Measurements from ENCODE around the gene TTC28.
A peak's percentile ranks its signal among the peaks of the same experiment; 100 is the strongest.

The TTC28 gene

GRCh38 chr22:28009272-28009827, 670.3 kb downstream of the TTC28 start:
- peak; percentile 64 for DNase-seq (ENCODE audit: low spot score)

- DNase-seq (ENCODE audit: low spot score), result no peak
Observed at GRCh38 chr22:28008649-28009048, 671.0 kb downstream of the TTC28 start.

GRCh38 chr22:28008056-28008455, 671.6 kb downstream of the TTC28 start:
- DNase-seq (ENCODE audit: low spot score), result no peak

GRCh38 chr22:28006271-28006670, 673.4 kb downstream of the TTC28 start:
- DNase-seq (ENCODE audit: low spot score), result no peak

- no peak for DNase-seq (ENCODE audit: low spot score)
Observed at GRCh38 chr22:28005513-28005912, 674.1 kb downstream of the TTC28 start.

DNA sequence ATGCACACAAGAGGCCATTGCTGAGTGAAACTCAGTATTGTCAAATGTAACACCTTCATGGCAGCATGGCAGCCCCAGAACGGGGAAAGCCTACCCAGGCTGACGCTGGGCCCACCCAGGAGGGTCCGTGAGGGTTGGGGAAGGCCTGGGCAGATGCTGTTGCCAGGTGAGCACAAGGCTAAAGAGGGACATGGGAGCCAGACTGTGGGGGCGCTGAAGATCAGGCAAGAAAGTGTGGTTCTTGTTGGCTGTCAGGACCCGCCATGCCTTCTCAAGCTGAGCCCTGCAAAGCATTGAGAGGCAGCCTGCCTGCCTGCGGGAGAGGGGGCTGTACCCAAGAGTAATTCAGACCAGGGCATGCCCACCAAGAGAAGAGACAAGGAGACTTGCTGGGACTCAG, 675.6 kb downstream of the TTC28 start:
- no peak for DNase-seq (ENCODE audit: low spot score)

DNA sequence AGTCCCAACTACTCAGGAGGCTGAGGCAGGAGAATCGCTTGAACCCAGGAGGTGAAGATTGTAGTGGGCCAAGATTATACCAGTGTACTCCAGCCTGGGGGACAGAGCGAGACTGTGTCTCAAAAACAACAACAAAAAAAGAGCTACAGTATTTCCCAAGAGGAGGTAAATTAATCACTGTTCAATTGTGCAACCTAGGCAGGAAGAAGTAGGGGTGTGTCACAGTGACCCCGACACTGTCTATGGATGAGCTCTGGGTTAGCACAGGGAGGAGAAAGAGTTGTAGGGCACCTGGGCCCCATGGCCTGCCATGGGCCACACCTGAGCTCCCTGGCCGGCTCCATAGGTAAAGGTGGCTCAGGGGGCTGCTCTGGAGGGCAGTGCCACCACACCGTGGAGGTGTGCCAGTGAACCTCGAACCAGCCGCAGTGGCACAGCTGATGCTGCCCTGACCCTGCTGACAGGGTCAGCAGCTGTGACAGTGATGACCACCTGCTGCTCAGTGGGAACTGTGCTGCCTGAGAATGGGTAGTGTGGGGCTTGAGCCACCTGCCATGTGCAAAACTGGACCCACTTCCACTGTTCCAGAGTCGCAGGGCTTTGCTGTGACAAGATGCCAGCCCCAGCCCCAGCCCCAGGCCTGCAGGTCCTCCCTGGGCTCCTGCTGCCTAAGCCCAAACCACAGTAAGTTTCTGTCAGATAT, 676.6 kb downstream of the TTC28 start:
- no peak for DNase-seq (ENCODE audit: low spot score)

- no peak for DNase-seq (ENCODE audit: low spot score)
Observed at GRCh38 chr22:28002181-28002700, 677.4 kb downstream of the TTC28 start.

DNA sequence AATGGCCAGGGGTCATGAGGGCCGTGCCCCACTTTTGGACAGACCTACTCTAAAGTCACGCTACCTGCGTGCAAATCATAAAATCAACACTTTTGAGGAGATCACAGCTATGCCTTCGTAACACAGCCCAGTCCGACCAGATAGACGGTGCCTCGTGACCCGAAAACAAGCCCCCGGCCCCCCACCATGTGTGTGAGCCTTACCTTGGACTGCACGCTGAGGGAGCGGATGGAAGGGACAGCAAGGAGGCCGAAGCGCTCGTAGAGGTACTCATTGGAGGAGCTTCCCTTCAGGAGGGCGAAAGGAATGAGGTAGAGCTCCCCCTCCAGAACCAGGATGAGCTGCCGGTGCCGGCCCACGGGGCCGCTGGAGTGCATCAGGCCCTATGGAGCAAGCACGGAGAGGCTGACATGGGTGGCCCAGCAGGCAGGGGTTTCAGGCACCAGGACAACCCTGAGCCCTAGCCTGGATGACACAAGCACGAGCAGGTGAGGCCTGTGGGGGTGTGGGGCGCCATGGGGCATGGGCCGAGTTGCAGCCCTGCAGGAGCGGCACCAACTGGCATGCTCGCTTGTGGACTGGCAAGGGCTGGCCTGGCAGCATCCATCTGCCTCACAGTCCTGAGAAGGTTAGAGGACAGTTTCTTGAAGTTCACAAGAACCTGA, 678.3 kb downstream of the TTC28 start:
- no peak for DNase-seq (ENCODE audit: low spot score)

DNA sequence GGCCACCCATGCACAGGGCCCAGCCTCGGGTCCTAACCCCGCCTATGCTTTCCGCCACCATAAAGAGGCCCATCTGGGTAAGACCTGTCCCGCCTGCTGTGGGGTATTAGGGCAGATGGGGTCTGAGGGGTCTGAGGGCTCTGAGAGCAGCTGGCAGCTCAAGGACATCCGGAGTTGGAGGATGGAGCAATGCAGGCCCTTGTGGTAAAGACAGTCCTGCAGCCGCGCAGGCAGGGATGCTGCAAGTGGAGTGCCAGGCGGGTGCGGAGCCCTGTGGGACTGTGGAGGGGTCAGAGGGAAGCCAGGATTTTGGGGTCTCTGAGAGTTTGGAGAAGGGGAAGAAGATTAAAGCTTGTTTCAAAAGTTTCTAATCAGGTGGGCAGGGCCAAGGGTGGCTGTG, 679.3 kb downstream of the TTC28 start:
- DNase-seq (ENCODE audit: low spot score), result no peak

- DNase-seq (ENCODE audit: low spot score), result no peak
Observed at GRCh38 chr22:27999876-28000275, 679.8 kb downstream of the TTC28 start.

DNA sequence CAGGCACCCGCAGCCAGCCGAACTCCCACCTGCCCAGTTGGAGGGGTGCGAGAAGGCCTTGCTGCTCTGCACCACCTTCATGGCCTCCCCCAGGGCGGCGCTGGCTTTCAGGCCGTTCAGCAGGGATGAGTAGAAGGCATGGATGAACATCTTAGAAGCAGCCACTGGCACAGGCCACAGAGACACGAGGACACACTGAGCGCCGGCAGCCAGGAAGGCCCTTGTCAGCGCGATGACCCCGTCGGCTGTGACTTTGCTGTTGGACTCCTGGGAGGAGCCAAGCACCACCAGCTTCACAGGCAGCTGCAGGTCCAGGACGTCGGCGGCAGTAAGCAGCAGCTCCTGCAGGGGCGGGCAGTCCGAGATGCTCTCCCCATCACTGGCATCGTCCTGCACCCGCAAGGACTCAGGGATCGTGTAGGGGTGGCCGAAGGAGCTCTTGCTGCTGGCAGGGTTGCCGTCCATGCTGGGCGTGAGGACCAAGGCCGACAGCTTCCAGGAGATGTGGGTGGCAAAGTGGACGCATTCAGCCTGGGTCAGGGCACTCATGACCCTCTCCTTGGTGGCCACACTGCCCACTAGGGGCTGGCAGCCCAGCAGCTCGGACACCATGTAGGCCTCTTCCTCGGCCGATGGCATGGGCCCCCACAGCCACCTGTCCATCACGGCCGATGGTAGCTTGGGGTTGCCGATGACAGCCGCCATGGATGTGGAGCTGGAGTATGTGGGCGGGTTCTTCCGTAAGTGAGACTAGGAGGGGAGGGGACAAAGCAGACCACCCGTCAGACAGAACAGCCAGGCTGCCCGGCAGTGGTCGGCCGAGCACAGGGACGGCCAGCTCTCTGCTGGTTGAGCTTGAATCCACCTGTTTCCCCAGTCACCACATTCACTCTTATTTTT, 680.9 kb downstream of the TTC28 start:
- no peak for DNase-seq (ENCODE audit: low spot score)

DNA sequence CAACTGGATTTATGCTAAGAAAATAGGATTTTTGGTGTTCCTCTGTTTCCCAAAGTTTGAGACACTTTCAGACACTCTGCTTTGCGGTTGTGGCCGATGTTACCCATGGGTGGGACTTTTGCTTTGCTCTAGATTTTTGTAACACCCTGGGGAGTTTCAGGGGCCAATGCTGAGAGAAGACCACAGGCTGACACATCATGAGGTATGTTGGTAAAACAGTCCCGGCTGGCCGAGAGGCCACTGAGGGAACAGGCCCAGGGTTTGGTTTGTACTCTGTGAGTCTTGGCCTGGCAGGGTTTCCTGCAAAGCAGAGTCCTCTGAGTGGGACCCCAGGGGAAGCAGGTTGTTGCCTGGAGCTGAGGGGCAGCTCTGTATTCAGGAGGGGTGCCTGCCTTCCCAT, 682.1 kb downstream of the TTC28 start:
- DNase-seq (ENCODE audit: low spot score), result no peak

DNA sequence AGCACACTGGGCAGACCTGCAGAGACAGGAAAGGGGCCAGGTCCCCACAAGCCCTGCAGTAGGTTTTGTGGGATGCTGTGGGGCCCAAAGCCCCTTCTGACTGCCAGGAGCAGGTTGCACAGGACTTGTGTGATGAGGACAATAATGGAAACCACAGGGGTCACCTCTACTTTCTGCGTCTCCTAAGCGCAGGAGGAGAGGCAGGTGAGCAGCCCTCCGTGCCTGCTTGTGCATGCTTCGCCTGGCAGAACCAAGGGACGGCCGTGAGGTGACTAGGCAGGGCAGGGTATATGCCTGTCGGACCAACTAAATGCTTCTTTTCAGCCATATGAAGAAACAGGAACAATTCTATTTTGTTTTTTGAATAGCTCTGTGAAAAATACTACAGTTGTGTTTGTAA, 682.7 kb downstream of the TTC28 start:
- no peak for DNase-seq (ENCODE audit: low spot score)

DNA sequence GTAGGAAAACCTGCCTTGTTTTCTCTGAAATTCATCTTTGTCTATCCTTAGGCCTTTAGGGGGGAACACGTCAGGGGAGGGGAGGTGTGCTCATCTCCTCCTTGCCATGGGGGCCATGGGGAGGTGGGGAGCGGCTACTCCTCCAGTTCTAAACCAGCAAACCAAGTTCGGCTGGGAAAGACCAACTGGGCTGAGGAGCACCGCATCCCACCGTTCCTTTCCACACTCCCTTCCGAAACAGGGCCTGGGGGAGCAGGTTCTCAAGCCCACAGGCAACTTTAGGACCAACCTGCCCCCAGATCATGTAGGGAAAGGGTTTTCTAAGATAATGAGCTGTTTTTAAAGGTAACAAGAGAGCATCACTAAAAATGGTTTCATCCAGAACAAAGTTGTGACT, 683.1 kb downstream of the TTC28 start:
- DNase-seq (ENCODE audit: low spot score), result no peak

DNA sequence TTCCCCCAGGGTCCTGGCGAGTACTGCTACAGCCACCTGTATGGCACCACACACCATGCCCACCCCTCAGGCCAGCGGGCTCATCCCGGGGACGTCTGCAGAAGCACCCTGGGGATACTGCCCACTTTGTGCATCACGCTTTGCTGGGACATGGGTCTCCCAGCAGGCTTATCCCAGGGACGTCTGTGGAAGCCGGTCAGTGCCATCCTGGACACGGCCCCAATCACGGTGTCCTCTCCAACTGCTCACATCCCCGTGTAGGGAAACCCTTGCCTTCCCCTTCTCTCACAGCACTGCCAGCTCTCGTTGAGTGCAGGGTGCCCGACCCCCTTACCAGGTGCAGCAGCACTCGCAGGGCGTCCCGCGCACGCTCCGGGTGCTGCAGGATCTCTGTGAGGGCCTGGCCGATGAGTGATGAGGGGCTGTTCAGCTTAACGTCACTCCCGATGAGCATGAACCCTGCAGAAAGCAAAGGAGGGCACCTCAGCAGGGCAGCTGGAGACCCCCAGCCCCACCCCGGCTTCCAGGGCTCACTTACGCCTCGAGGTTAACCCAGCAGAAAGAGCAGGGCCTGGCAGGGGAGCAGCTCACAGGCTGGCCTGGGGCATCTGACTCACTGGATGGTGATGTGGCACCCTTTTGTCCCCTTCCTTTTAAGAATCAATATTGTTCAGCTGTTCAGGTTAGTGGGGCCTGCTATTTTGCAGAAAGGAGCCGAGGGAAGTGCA, 683.7 kb downstream of the TTC28 start:
- no peak for DNase-seq (ENCODE audit: low spot score)

DNA sequence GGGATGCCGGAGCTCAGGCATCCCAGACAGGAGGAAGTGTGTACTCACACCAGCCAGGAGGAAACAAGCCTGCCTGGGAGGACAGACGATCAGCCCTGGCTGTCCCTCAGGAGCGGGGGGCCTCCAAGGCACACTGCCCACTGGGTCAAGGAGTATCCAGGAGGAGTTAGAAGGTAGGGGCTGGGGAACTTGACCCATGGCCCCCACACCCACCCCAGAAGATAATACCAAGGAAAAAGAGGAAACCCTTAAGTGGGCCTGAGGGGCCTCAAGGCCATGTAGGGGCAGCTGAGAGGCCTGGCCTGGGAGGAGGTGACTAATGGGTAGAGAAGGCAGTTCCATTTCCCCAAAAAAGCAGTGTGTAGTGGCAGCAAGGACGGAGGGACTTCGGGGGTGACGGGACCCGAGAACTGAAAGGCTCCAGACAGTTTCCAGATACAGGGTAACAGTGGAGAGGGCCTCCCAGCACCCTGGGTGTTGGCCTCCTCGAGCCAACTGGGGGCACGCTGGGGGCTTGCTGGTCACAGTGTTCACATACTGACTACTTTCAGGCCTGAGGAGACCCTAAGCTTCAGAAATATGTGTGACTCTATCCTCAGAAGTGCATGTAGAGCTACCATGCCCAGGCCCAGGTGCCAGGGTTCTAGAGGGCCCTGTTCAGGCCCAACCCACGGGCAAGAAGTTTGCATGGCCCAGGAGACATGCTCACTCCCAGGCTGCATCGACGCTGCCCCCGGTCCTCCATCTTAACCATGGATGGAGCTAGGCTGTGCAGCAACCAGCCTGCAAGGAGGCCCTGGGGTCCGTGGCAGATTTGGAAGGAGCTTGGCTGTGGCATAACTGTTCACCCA, 684.9 kb downstream of the TTC28 start:
- DNase-seq (ENCODE audit: low spot score), result no peak

DNA sequence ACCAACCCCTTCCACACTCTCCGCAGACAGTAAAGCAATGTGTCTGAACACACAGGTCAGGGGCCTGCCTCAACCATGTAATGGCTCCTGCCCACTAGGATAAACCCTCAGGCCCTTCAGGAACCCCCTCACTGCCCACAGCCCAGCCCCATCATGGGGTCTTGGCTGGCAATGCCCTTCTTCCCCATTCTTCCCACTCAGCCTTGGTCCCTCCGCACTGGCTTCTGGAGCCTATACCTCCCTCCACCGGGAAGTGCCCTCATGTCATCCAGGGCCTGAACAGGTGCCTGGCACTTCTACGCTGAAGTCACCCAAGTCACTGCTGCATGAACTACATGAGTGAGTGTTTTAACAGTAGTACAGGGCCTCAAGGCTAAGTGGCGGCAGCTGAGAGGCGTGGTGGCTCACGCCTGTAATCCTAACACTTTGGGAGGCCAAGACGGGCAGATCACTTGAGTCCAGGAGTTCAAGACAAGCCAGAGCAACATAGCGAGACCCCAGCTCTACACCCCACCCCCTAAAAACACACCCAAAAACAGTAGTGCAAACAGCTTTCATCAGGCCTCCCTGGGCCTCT, 685.8 kb downstream of the TTC28 start:
- DNase-seq (ENCODE audit: low spot score), result no peak

DNA sequence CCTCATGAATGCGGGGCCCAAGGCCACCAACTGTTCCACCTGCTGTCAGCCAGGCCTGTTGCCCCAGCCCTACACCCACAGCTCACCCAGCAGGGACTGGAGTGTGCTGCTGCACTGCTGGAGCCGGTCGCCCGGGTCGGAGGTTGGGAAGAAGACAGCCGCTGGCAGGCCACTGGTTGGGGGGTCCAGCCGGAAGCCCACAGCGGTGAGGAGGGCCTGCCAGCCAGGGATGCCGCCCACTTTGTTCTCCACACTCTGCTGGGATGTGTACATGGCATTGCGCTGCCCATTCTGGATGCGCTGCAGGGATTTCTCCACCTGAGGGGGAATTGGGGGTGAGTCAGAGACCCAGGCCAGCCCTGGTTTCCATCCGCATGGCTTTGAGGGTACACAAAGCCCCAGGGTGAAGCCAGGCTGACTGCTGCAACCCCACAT, 686.4 kb downstream of the TTC28 start:
- no peak for DNase-seq (ENCODE audit: low spot score)
